Upper lobe of left lung (tissue), 6 donors: ENCODE results near the gene DERL3. TPM values are rescaled to one million over a fixed set of nuclear protein-coding genes. Genes with fewer than 3 reads are reported as not detected.

Experiments used
- ATAC-seq, 2 donors: fragments of 200-7000 bp; cut with Tn5 transposase; one replicate each; pipeline ENCODE4 v1.9.1; 2022; ENCODE audit warnings: mild to moderate bottlenecking in 2 of 2, moderate library complexity in 2 of 2; ENCODE audit not compliant: low FRiP score in 2 of 2
- DNase-seq, 2 donors: peaks; one replicate each; pipeline ENCODE4 v3.0.0-alpha.2; 2019 to 2020
- H3K27ac ChIP-seq, 4 donors: fragments of 200-600 bp; sonication (generic); one replicate each; pipeline ENCODE4 v1.5.1; 2016 to 2019
- H3K27me3 ChIP-seq, 4 donors: fragments of 200-600 bp; sonication (generic); one replicate each; pipeline ENCODE4 v1.5.1; 2017 to 2019
- H3K36me3 ChIP-seq, 4 donors: fragments of 200-600 bp; sonication (generic); one replicate each; pipeline ENCODE4 v1.5.1; 2016 to 2019
- H3K4me1 ChIP-seq, 4 donors: fragments of 200-600 bp; sonication (generic); one replicate each; pipeline ENCODE4 v1.5.1; 2018 to 2019
- H3K4me3 ChIP-seq, 4 donors: fragments of 200-600 bp; sonication (generic); one replicate each; pipeline ENCODE4 v1.5.1; 2017 to 2019; ENCODE audit warnings: mild to moderate bottlenecking in 2 of 4, moderate library complexity in 1 of 4
- H3K9me3 ChIP-seq, 4 donors: fragments of 200-600 bp; sonication (generic); one replicate each; pipeline ENCODE4 v1.5.1; 2018 to 2019
- CTCF ChIP-seq, 6 experiments: fragments of 450-650 bp in 4 of 6; fragments of 200-600 bp in 2 of 6; sonication (generic) in 2 of 6; IDR thresholded peaks; one replicate each; pipeline ENCODE4 v1.5.1; 2016 to 2019; ENCODE audit warnings: antibody characterized with exemption in 6 of 6
- EP300 ChIP-seq, 4 donors: sonication (generic); formaldehyde crosslinking; IDR thresholded peaks; one replicate each; pipeline ENCODE4 v1.5.1; 2017; ENCODE audit warnings: antibody characterized with exemption in 4 of 4, control low read depth in 2 of 4
- POLR2A ChIP-seq, 4 donors: fragments of 450-650 bp; IDR thresholded peaks; one replicate each; pipeline ENCODE4 v1.5.1; 2016 to 2017; ENCODE audit warnings: antibody characterized with exemption in 4 of 4, mild to moderate bottlenecking in 2 of 4
- POLR2AphosphoS5 ChIP-seq, 2 donors: sonication (generic); formaldehyde crosslinking; IDR thresholded peaks; one replicate each; pipeline ENCODE4 v1.5.1; 2017; ENCODE audit warnings: antibody characterized with exemption in 2 of 2
- WGBS, 2 donors: methylation state at CpG; one replicate each; pipeline ENCODE4 v1.1.5; 2017 to 2018; 5-methylcytosine and 5-hydroxymethylcytosine counted together
- total RNA-seq, 6 donors: library from RNA; depleted of rRNA in 4 of 6; stranded (reverse); fragments of >200 nt in 4 of 6; gene quantifications; one replicate each; pipeline versions ENCODE4 v1.1.0 to v1.2.1, GENCODE V29; 2016 to 2021
- donor health status: DM: no; HTN: no; CAD: no; lungs with moderate emphysema.
- donor health status: DM: no; HTN: yes; CAD: no; lungs with severe emphysema.

The DERL3 gene
- total RNA-seq, 6 donors from 2014 or later, result 1.9 to 14.8 (median 5.5) TPM

DNA sequence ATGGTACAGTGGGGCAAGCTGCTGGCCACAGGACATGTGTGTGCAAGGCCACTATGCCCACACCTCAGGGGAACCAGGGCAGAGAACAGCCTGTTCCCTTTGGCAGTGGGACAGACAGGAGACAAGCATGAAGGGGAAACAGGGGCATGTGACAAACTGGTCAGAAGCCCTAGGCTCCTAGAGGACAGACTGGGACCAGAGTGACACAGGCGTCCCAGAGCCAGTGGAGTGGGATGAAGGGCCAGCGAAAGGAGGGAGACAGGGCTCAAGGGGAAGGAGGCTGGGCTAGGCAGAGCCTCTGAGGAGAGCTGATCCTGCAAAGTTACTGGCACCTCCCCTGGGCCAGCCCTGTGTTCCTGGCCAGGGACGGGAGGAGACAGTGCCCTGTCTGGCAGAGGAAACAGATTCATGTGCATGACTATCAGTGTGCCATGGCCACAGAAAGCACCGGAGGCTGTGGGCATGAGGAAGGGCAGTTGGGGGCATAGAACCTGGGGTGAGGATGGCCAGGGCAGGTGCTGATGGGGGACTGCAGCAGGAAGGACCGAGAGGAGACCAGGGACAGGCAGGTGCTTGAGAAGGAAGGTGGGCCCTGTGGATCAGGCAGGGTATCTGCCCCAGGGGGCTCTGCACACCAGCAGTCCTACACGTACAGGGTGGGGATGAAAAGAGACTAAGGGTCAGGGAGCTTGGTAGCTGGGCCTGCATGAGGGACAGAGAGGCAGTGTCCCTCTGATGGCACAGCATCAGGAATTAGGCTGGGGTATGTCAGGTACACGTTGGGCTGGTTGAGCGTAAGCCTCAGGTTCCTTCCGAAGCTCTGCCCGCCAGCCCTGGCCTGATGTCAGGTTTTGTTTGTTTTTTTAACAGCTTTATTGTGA lies 9.8 kb downstream of the DERL3 start:
- WGBS, 2 donors, result 90 to 95% methylated on average over 10 of the region's 10 CpGs
- no peak for ATAC-seq
- Histone ChIP-seq H3K36me3 (peaks cover 7 to 92% (median 68%) of the 10 kb centered on the region in 4 donors), H3K4me1 (no peaks in the 10 kb centered on the region), H3K27ac (no peak overlapping the region), H3K4me3 (no peak overlapping the region), H3K9me3 (no peaks in the 10 kb centered on the region), H3K27me3 (no peaks in the 10 kb centered on the region)
- DNase-seq, result no peak
- TF ChIP-seq EP300 (IDR thresholded peaks at IDR 0.05) (no peak), POLR2AphosphoS5 (IDR thresholded peaks at IDR 0.05) (no peak), CTCF (IDR thresholded peaks at IDR 0.05) (no peak)

DNA sequence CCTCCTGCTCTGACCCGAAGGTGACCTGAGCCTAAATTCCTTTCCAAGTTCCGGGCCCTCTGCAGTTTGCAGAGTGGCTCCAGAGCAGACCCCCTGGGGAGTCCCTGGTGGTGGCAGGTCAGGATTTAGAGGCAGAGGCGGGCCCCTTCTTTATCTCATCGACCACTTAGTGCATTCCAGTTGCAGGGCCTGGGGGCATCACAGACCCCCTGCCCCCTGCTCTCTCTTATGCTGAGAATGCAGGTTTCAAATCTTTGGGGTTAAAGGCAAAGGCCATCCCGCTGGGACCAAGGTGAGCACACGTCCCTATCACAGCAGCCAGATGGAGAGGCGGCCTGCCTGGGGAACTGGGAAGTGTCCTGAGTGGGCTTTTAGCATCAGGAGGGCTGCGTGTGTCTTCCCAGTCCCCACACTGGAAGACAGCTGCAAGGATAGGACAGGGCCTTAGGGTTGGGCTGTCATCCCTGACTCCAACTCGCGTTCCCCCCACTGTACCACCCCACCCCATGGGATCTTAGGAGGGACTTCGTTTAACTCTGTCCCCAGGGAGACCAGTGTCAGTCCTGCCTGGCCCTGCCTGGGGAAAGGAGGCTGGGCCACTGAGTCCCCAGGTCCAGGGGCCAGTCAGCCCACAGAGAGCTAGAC lies 11.3 kb downstream of the DERL3 start:
- Histone ChIP-seq H3K9me3 (no peaks in the 10 kb centered on the region), H3K4me3 (no peak overlapping the region), H3K36me3 (peaks cover 11 to 95% (median 71%) of the 10 kb centered on the region in 4 donors), H3K27ac (no peak overlapping the region), H3K27me3 (no peaks in the 10 kb centered on the region), H3K4me1 (no peaks in the 10 kb centered on the region)
- ATAC-seq, result no peak
- 87 to 89% methylated on average over 6 to 11 of the region's 11 CpGs for WGBS, 2 donors
- TF ChIP-seq POLR2A (IDR thresholded peaks at IDR 0.05) (no peak), CTCF (IDR thresholded peaks at IDR 0.05) (no peak), POLR2AphosphoS5 (IDR thresholded peaks at IDR 0.05) (no peak), EP300 (IDR thresholded peaks at IDR 0.05) (no peak)
- DNase-seq, result no peak

GRCh38 chr22:23826510-23827350 lies 12.1 kb downstream of the DERL3 start:
- no peak for DNase-seq
- H3K9me3 ChIP-seq, result no peaks in the 10 kb centered on the region
- H3K4me1 ChIP-seq, result no peaks in the 10 kb centered on the region
- ATAC-seq, result no peak
- no peak overlapping the region for H3K4me3 ChIP-seq
- H3K36me3 ChIP-seq, result peaks cover 11 to 95% (median 75%) of the 10 kb centered on the region in 4 donors
- no peak overlapping the region for H3K27ac ChIP-seq
- no peaks in the 10 kb centered on the region for H3K27me3 ChIP-seq
- 54 to 86% methylated on average over 3 to 15 of the region's 15 CpGs for WGBS, 2 donors
- no peak for TF ChIP-seq POLR2AphosphoS5 (IDR thresholded peaks at IDR 0.05)
- TF ChIP-seq CTCF (IDR thresholded peaks at IDR 0.05), result no peak
- TF ChIP-seq EP300 (IDR thresholded peaks at IDR 0.05), result no peak
- no peak for TF ChIP-seq POLR2A (IDR thresholded peaks at IDR 0.05)

DNA sequence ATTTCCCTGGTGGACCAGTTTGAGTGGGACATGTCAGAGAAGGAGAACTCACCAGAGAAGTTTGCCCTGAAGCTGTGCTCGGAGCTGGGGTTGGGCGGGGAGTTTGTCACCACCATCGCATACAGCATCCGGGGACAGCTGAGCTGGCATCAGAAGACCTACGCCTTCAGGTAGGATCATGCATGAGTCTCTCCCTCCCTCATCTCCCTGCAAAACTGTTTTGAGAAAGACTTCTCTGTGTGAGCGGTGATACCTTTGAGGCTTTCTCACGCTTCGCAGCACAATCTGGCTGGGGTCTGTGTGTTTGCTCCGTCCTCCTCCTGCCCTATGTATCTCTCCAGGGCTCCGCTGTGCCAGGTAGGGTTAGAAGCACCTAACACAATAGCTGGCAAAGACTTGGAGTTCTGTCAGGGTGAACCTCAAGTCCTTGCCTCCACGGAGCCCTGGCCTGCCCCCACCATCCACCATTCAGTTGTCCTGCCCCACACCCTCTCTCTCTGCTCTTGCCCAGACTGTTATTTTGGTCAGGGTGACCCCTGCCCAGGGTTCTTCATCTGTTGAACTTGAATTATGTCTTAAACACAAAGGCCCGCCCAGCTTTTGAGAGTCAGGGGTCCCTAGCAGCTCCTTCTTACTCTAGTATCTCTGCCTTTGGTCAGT lies 13.4 kb downstream of the DERL3 start:
- TF ChIP-seq CTCF (IDR thresholded peaks at IDR 0.05) (no peak), EP300 (IDR thresholded peaks at IDR 0.05) (no peak), POLR2AphosphoS5 (IDR thresholded peaks at IDR 0.05) (no peak), POLR2A (IDR thresholded peaks at IDR 0.05) (no peak)
- Histone ChIP-seq H3K4me3 (no peak overlapping the region), H3K4me1 (no peaks in the 10 kb centered on the region), H3K27me3 (no peaks in the 10 kb centered on the region), H3K27ac (no peak overlapping the region), H3K9me3 (no peaks in the 10 kb centered on the region), H3K36me3 (peaks cover 11 to 97% (median 78%) of the 10 kb centered on the region in 4 donors)
- DNase-seq (no peak), ATAC-seq (no peak)
- 94% methylated on average over 11 to 12 of the region's 12 CpGs for WGBS, 2 donors
